NCI-H1105 treated with DMSO at 0.1 percent for 48 hours (cell line): Measurements from ENCODE around the gene KCNAB2.

ENCODE experiments used
- DNase-seq: peaks from one replicate; lab custom pipeline; 2025; lab: John Stamatoyannopoulos, UW

Gene KCNAB2

DNA sequence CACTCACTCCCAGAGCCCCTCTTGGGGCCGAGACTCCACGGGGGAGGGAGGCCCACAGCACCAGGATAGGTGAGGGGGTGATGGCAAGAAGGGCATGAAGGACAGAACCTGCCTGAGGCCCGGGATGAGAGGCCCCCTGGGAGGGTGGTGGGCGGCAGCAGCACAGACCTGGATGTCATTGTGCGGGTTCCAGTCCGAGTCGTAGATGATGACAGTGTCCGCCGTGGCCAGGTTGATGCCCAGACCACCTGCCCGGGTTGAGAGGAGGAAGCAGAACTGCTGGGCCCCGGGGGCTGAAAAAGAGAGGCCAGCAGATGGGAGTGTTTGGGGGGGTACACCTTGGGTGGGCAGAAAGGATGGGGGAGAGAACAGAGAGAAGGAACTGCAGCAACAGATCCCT is 84.3 kb downstream of the KCNAB2 start:
- no peak for DNase-seq

DNA sequence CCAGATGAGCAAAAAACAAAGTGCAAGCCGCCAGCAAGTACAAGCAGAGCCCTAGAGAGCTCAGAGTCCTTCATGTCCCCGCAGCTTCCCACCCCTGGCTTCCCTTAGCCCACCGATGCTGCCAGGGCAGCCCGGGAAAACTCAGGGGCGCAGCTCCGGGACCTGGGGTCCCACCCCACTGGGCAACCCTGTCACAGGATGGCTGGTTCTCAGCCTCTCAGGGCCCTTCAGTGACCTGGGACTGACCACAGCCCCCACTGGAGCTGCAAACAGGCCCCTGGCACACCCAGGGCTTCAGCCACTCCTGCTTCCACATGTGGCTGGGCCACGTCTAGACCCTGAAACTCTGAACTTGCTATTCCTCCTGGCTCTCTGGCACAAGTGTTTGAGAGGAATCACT is 84.9 kb downstream of the KCNAB2 start:
- DNase-seq = no peak

DNA sequence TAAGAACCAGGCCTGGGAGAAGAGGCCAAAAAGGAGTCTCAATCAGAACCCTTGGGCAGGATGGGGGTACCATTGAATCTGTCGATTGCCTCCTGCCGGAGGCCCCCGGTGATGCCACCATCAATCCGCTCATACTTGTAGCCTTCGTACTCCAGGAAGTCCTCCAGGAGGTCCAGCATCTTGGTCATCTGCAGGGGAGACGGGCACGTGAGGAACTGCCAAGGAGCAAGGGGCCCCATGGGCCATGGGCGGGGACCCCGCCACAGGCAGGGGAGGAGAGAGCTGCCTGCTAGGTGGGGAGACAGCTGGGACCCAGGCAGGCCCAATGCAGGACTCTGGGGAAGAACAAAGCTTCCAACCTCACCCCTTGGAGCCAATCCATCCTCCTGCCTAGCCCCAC is 85.9 kb downstream of the KCNAB2 start:
- no peak for DNase-seq

DNA sequence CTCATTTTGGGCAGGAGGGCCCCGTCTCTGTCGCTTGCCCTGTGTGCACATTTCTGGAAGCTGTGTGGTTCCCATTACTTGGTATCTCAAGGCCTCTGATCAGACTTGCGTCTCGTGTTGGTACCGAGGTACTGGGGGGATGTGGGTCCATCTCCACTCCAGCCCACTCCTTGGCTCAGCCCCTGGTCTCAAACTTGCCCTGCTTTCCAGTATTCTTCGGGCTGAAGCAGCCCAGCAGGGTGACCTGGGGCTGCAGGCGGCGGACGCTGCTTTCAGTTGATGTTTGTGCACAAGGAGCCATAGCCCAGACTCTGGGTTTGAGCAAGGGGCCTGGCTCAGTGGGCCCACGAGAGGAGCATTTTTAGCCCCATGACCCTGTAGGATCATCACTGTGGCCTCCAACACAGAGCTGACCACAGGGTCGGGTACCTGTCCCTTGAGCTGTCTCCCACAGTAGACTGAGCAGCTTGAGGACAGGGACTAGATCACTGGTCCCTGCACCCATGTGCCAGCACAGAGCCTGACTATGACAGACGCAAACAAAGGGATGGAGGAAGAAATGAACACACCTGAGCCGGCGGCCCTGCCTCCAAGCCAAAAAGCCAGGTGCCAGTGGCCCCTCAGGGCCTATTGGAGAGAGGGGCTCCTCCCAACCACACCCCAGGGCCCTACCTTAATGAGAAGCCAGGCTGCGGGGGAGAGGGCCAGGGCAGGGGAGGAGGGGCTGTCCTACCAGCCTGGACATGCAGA is 87.6 kb downstream of the KCNAB2 start:
- no peak for DNase-seq

DNA sequence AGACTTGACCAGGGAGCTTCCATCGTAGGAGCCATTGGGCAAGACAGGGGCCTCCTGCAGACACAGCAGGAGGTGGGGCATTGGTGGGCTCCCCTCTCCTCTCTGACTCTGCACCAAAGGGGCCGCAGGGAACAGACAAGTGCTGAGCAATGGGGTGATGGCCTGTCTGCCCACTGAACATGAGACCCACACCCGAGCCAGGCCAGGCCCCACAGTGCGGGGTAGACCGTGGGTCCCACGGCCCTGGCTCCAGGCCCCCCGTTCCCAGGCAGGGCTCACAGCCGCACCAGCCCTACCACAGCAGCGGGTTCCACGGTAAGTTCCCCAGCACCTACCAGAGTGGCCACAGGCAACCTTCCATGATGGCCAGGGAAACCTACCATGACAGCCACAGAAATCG is 88.5 kb downstream of the KCNAB2 start:
- DNase-seq = no peak

DNA sequence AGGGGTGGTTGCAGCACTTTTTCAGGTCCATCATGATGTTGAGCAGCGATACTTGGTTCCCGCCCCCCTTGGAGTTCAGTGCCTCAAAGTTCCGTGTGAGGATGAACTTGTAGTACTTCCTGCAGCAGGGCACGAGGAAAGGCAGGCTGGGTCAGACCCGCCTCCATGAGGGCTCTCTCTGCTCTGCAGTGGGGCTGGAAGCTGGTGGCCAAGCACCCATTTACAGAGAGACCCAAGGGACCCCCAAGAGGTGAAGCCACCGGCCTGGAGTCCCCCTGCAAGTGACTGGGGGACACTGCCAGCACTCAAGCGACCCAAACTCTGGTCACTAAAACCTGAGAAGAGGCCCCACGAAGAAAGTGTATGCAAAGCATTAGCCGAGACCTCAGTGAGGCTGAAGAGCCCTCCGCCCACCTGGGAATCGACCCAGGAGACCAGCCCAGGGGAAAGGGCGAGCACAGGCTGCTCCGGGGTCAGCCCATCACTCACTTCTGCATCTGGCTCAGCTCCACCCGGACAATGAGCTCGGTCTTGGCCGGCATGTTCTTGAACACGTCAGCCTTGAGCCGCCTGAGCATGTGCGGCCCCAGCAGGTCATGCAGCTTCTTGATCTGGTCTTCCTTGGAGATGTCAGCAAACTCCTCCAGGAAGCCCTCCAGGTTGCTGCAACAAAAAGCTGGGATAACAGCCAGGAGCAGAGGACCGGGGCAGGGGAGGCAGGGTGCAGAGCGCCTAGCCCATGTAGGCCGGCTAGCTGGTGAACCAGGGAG is 89.2 kb downstream of the KCNAB2 start:
- no peak for DNase-seq

DNA sequence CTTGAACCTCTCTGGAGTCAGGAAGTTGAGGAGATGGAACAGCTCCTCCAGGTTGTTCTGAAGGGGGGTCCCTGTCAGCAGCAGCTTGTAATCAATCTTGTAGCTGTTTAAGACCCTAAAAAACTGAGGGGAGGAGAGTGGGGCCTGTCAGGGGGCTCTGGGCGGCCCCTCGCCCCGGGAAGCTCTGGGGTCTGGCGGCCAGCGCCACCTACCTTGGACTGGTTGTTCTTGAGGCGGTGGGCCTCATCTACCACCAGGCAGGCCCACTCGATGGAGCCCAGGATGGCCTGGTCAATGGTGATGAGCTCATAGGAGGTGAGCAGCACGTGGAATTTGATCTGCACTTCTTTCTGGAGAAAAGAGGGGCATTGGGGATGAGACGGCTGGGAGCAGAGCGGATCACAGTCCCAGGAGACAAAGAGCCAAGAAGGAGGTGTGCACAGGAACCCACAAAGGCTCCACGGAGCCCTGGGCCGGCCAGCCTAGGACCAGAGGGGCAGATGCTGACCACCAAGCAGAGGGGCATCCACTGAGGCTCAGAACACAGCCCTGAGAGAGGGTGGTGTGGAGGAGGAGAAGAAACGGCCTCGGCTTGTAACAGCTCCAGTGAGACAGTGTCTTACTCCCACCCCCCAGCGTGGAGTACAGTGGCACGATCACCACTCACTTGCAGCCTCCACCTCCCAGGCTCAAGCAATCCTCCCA is 91.0 kb downstream of the KCNAB2 start:
- DNase-seq = no peak

DNA sequence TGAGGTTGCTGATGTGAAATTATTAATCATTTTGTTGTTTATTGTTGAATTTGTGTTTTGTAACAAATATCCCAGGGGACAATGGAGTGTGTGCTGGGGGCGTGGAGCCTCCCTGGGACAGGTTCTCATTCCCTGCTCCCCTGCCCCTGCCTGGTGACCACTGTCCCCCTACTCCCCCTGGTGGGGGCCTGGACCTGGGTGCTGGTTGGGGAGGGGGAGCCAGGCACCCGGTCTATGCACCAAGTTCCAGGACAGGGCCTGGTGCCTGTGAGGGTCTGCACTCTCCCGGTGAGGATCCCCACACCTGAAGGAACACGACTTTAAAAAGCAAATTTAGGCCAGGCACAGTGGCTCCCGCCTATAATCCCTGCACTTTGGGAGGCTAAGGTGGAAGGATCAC is 92.1 kb downstream of the KCNAB2 start:
- no peak for DNase-seq

DNA sequence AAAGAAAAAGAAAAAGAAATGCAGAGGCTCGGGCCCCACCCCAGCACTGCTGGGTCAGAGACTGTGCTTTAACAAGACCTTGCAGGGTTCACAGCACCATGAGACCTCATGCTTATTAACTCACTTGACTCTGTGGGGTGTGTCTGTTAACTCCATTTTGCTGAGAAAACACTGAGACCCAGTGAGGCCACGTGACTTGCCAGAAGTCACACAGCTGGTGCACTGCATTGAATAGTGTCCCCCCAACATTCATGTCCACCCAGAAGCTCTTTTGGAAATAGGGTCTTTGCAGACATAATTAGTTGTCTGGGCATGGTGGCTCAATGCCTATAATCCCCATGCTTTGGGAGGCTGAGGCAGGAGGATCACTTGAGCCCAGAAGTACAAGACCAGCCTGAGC is 94.7 kb downstream of the KCNAB2 start:
- DNase-seq = no peak

DNA sequence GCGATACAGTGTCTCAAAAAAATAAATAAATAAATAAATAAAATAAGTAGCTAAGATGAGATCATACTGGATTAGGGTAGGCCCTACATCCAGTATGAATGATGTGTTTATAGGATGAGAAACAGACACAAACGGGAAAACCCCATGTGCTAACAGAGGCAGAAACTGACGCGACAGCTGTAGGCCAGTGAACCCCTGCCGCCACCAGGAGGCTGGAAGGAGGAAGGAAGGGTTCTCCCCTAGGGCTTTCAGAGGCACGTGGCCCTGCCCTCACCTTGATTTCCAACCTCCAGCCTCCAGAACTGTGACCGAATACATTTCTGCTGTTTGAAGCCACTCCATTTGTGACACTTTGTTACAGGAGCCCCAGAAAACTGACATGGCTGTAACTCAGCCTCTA is 95.9 kb downstream of the KCNAB2 start:
- DNase-seq = no peak

DNA sequence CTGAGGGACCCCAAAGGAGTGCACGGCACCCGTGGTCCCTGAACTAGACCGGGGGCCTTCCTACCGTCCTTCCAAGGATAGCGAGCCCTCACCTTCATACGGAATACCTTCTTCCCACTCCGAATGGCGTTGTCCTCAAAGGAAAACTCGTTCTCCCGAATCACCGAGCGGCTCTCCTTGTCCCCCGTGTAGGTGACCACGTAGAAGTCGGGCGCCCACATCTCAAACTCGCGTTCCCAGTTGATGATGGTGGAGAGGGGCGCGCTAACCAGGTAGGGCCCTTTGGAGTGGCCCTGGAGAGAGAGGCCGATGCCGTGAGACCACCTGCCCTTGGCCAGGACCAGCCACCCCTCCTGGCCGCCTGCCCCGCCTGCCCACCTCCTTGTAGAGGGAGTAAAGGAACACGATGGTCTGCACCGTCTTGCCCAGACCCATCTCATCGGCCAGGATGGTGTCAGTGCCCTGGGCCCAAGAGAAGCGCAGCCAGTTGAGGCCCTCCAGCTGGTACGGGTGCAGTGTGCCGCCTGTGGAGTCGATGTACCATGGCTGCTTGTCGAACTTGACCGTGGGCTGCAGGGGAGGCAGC is 96.4 kb downstream of the KCNAB2 start:
- no peak for DNase-seq

DNA sequence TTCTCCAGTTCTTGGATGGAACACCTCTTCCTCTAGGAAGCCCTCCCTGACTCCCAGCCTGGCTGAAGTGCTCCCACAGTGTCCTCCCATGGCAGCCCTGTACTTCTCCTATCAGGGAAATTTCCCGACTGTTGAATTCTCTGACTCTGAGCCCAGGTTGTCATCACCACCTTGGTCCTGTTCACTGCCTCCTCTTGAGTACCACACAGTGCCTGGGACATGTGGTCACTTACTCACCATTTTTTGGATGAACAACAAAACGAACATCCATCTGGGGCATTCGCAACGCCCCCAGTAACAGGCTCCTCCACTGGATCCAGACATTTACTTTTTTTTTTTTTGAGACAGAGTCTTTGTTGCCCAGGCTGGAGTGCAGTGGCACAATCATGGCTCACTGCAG is 97.0 kb downstream of the KCNAB2 start:
- no peak for DNase-seq

DNA sequence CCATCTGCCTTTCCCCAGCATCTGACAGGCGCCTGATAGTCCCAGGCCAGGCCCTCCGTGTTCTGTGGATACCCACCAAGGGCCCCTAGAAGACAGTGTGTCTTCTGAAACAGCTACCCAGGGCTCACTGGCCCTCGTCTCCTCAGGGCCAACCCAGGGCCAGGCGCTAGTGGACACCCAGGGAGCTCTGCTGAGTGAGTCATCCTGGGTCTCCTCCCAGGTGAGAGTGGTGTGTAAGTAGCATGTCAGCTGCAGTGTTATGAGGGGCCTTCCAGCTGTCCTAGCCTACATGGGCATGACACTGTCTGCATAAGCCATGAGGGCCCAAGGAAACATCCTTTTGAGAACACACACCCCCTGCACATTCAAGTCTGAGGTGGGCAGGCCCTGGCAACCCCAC is 97.7 kb downstream of the KCNAB2 start:
- DNase-seq = no peak

DNA sequence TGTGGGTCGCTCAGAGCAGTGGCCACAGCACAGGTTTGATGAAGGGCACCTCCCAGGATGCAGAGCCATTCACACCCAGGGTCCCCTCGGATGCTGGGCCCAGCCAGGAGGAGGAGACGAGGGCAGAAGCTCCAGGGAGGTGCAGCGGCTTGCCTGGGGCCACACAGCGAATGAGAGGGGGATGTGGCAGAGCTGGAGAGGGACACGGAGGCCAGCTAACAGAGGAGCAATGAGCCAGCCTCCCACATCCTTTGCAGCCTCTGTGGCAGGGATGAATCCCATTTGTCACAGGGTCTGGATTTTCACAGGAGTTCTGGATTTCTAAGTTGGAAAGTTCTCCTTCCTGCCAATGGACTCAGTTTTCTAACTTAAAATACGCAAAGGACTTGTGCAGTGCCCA is 98.5 kb downstream of the KCNAB2 start:
- no peak for DNase-seq

DNA sequence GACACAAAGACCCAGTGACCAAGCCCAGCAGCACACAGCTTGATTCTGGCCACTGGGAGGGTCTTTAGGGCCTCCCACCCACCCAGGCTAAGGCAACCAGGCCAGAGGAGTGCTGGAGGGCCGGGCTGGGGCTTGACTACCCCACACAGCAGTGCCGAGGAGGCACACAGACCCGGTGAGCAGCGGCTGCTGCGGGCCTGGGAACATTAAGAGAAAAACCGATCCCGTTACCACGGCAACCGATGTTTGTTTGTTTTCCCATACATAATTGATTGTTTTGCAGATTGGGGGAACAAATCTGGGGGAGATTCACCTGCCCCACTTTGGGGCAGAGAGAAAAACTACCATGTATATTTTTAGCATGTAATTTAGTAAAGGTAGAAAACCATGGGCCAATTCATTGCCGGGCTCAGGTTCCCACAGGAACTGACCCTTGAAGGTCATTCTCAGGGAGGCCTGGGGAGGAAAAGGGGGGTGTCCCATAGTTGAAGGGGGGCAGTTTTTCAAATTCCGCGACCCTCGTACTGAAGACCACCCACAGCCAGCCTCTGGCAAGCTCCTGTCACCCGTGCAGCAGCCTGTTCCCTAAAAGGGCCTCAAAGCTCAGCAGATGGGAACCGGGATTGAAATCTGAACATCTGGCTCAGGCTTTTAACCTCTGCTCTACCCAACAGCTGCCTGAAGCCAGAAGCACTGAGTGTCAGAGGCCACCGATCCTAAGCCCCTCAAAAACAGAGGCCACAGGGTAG is 99.1 kb downstream of the KCNAB2 start:
- no peak for DNase-seq

DNA sequence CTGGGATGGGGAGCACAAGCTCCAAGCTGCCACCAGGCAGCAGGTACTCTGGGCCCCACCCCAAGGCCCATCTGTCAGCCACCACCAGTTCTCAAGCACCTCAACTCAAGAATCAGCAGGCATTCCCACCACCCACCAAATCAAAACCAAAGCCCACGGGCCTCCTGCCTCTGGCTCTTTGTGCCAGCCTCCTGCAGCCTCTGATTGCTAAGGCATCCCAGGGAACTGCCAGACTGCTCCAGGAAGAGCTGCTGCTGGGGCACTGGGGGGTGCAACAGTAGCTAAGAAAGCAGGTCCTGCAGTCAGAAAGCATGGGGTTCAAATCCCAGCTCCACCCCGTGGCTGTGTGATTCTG is 99.7 kb downstream of the KCNAB2 start:
- DNase-seq = no peak

DNA sequence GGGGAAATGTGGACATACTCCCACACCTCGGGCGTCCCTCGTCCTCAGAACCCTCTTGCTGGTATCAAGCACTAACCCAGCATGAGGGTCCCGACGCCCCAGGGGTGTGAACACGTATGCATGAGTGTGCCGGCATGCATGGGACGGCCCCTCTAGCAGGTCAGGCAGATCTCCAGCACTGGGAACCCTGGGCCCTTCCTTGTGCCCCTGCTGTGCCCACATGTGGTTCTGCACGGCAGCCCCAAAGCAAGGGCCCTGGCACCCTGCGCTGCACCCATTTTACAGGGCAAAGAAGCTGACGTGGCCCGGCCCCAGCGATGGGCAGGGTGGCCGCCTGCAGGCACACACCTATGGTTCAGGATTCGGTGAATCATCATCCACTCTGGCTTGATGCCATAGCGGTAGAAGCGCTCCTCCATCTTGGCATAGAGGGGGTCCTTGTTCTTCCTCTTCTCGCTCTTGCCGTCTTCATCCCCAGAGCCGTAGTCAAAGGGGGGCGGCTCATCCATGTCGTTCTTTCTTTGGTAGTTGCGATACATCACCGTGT is 100.2 kb downstream of the KCNAB2 start:
- no peak for DNase-seq

DNA sequence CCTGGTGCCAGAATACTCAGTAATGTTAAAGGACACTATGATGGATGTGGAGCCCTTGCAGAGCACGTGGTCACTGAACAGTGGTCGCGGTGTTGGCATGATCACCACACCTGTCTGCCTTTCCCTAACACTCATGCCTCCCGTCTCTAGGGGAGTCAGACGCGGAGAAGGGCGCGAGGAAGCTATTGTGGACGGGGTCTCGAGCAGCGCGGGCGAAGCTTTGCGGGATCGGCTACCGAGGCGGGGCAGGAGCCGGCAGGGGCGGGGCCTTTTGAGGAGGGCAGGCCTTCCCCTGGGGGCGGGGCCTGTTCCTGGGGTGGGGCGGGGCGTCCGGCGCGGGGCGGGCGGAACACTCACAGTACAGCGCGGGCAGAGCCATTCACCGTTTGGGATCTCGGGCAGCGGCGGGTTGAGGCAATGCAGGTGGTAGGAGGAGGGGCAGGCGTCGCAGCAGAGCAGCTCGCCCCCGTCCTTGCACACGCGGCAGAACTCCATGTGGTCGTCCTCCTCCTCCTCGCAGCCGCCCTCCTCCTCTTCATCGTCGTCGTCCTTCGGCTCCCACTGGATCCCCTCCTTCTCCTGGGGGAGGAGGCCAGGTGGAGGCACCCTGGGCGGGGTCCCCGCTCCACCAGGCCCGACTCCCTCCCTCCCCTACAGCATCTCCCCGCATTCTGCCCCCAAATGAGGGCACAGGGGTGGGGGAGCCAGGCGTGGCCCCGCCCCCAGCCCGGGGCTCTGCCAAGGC is 103.0 kb downstream of the KCNAB2 start:
- DNase-seq = peak; percentile 88

DNA sequence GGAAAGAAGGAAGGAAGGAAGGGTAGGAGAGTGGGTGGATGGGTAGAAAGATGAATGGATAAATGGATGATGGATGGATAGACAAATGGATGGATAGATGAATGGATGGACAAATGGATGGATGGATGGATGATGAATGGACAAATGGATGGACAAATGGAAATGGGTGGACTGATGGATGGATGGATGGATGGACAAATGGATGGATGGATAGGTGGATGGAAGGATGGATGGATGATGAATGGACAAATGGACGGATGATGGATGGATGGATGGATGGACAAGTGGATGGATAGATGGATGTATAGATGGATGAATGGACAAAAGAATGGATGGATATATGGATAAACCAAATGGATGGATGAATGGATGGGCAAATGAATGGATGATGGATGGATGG is 103.9 kb downstream of the KCNAB2 start:
- DNase-seq = no peak

DNA sequence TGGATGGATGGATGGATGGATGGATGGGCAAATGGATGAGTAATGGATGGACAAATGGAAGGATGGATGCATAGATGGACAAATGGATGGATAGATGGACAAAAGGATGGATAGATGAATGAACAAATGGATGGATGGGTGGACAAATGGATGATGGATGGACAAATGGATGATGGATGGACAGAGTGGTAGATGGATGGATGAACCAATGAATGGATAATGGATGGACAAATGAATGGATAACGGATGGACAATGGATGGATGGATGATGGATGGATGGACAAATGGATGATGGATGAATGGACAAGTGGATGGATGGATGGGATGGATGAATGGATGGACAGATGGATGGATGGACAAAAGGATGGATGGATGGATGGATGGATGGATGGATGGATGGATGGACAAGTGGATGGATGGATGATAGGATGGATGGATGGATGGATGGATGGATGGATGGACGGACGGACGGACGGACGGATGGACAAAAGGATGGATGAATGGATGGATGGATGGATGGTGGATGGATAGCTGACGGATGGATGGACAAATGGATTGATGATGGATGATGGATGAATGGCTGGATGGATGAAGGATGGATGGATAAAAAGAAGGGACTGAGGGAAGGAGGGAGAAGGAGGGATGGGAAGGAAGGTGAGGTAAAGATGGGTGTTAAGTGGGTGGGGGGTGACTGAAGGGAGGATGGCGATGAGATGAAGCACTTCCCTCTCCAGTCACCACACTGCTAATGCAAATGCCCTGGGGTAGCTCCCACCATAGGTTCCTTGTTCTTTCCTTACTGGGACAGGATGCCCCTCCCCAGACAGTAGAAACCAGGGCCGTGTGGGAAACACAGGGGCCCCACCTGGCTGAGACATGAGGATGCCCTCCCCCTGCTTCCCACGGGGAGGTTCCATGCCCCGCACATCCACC is 104.6 kb downstream of the KCNAB2 start:
- DNase-seq = no peak
